Measurements from ENCODE around the gene ZMYM2. TPM values are rescaled to one million over a fixed set of nuclear protein-coding genes. Genes with fewer than 3 reads are reported as not detected.

ZMYM2 gene
- total and polyA plus RNA-seq, 2 donors (not counting 1 experiment from before 2014, with no cell fraction given), result 37.3 to 63.4 TPM

DNA sequence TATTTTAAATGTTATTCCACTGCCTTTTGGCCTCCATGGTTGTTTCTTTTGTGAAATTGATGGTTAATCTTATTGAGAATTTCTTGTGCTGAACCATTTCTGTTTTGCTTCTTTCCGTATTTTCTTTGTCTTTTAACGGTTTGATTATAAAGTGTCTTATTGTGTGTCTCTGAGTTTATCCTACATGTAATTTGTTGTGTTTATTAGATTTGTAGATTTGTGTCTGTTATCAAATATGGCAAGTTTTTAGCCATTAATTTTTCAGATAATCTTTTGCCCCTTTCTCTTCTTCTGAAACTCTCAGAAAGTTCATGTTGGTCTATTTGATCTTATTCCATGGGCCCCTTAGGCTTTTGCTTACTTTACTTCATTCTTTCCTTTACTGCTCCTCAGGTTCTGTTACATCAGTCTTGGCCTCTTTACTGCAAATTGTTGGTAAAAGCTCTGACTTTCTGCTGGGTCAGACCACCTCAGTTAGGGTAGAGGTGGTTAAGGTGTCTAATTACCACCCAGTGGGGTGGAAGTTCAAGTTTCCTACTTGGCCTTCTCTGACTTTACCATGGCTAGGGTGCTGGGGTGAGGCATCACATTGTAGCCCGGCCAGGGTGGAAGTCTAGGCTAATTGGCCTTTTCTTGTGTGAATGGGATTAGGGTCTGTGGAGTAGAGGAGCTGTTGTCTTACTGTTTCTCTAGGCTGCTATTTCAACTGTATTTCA, 58.3 kb downstream of the ZMYM2 start:
- no peak overlapping the region for H3K27ac ChIP-seq (ENCODE audit: insufficient read depth, low read length)
- no peaks in the 10 kb centered on the region for H3K9me3 ChIP-seq (ENCODE audit: control insufficient read depth, insufficient read depth, low read depth, low read length)
- no peak overlapping the region for H3K9ac ChIP-seq (ENCODE audit: insufficient read depth, low read length)
- no peak for TF ChIP-seq EZH2 (IDR thresholded peaks at IDR 0.05; ENCODE audit: low read length, missing control alignments)
- TF ChIP-seq, protein P1, sequence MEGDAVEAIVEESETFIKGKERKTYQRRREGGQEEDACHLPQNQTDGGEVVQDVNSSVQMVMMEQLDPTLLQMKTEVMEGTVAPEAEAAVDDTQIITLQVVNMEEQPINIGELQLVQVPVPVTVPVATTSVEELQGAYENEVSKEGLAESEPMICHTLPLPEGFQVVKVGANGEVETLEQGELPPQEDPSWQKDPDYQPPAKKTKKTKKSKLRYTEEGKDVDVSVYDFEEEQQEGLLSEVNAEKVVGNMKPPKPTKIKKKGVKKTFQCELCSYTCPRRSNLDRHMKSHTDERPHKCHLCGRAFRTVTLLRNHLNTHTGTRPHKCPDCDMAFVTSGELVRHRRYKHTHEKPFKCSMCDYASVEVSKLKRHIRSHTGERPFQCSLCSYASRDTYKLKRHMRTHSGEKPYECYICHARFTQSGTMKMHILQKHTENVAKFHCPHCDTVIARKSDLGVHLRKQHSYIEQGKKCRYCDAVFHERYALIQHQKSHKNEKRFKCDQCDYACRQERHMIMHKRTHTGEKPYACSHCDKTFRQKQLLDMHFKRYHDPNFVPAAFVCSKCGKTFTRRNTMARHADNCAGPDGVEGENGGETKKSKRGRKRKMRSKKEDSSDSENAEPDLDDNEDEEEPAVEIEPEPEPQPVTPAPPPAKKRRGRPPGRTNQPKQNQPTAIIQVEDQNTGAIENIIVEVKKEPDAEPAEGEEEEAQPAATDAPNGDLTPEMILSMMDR (conservative IDR thresholded peaks at IDR 0.05 in 1 of 2, IDR thresholded peaks at IDR 0.05 in 1 of 2; ENCODE audit: low read depth in 1 of 2, low read length in 2 of 2), result no peak
- no peak overlapping the region for H3K4me3 ChIP-seq (replicated peaks in 1 of 4; ENCODE audit: control extremely low read depth in 1 of 4, insufficient read depth in 1 of 4, low read depth in 3 of 4, low read length in 4 of 4)
- no peak overlapping the region for H2AFZ ChIP-seq (ENCODE audit: low read length)
- DNase-seq (ENCODE audit: low read depth in 2 of 2), result no peak
- H3K27me3 ChIP-seq (ENCODE audit: control insufficient read depth, insufficient read depth, low read length), result no peaks in the 10 kb centered on the region
- H4K20me1 ChIP-seq (ENCODE audit: control insufficient read depth, extremely low read depth, insufficient read depth, low read length), result no peaks in the 10 kb centered on the region
- no peaks in the 10 kb centered on the region for H3K36me3 ChIP-seq (ENCODE audit: control insufficient read depth, insufficient read depth, low read length)
- peaks cover 4% of the 10 kb centered on the region for H3K79me2 ChIP-seq (ENCODE audit: control insufficient read depth, insufficient read depth, low read length)
- H3K4me2 ChIP-seq (ENCODE audit: extremely low read depth, insufficient read depth, low read length), result no peak overlapping the region
- no peaks in the 10 kb centered on the region for H3K4me1 ChIP-seq (ENCODE audit: control insufficient read depth, extremely low read depth, insufficient read depth, low read length)

DNA sequence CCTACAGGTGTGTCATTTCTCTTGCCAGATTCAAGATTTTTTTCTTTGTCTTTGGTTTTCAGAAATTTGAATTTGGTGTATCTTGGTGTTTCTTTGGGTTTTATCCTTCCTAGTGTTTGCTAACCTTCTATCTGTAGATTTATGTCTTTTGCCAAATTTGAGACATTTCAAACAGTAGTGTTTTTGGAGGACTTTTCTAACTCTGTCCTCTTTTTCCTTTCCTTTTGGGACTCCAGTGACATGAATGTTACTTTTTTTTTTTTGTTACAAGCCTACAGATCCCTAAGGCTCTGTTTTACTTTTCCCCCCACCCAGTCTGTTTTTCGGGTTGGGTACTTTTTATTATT, 58.8 kb downstream of the ZMYM2 start:
- Histone ChIP-seq H3K4me2 (ENCODE audit: extremely low read depth, insufficient read depth, low read length) (no peak overlapping the region), H3K4me1 (ENCODE audit: control insufficient read depth, extremely low read depth, insufficient read depth, low read length) (no peaks in the 10 kb centered on the region), H2AFZ (ENCODE audit: low read length) (no peak overlapping the region), H3K4me3 (replicated peaks in 1 of 4; ENCODE audit: control extremely low read depth in 1 of 4, insufficient read depth in 1 of 4, low read depth in 3 of 4, low read length in 4 of 4) (no peak overlapping the region), H3K9ac (ENCODE audit: insufficient read depth, low read length) (no peak overlapping the region), H4K20me1 (ENCODE audit: control insufficient read depth, extremely low read depth, insufficient read depth, low read length) (no peaks in the 10 kb centered on the region), H3K79me2 (ENCODE audit: control insufficient read depth, insufficient read depth, low read length) (peaks cover 4% of the 10 kb centered on the region), H3K27ac (ENCODE audit: insufficient read depth, low read length) (no peak overlapping the region), H3K36me3 (ENCODE audit: control insufficient read depth, insufficient read depth, low read length) (no peaks in the 10 kb centered on the region), H3K9me3 (ENCODE audit: control insufficient read depth, insufficient read depth, low read depth, low read length) (no peaks in the 10 kb centered on the region), H3K27me3 (ENCODE audit: control insufficient read depth, insufficient read depth, low read length) (no peaks in the 10 kb centered on the region)
- TF ChIP-seq, protein P1 (conservative IDR thresholded peaks at IDR 0.05 in 1 of 2, IDR thresholded peaks at IDR 0.05 in 1 of 2; ENCODE audit: low read depth in 1 of 2, low read length in 2 of 2), result no peak
- no peak for TF ChIP-seq EZH2 (IDR thresholded peaks at IDR 0.05; ENCODE audit: low read length, missing control alignments)
- no peak for DNase-seq (ENCODE audit: low read depth in 2 of 2)

DNA sequence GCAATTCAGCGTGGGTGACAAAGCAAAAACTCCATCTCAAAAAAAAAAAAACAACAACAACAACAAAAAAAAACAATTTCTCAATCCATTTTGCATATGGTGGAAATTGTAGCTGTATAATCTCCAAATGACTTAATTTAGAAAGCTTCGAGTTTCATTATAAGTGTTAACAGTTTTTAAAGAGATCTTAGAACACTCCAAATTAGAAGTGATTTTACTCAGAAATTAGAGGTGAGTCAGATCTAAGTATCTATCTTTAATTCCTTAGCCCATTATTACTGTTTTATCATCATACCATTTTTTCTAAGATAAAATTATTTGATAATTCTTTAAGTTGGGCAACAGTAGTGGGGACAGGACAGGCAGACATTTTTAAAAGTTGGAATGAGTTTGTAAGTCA, 60.5 kb downstream of the ZMYM2 start:
- Histone ChIP-seq H3K27me3 (ENCODE audit: control insufficient read depth, insufficient read depth, low read length) (no peaks in the 10 kb centered on the region), H3K36me3 (ENCODE audit: control insufficient read depth, insufficient read depth, low read length) (no peaks in the 10 kb centered on the region), H3K4me3 (replicated peaks in 1 of 4; ENCODE audit: control extremely low read depth in 1 of 4, insufficient read depth in 1 of 4, low read depth in 3 of 4, low read length in 4 of 4) (no peak overlapping the region), H4K20me1 (ENCODE audit: control insufficient read depth, extremely low read depth, insufficient read depth, low read length) (no peaks in the 10 kb centered on the region), H3K9me3 (ENCODE audit: control insufficient read depth, insufficient read depth, low read depth, low read length) (no peaks in the 10 kb centered on the region), H3K4me1 (ENCODE audit: control insufficient read depth, extremely low read depth, insufficient read depth, low read length) (no peaks in the 10 kb centered on the region), H2AFZ (ENCODE audit: low read length) (no peak overlapping the region), H3K4me2 (ENCODE audit: extremely low read depth, insufficient read depth, low read length) (no peak overlapping the region), H3K27ac (ENCODE audit: insufficient read depth, low read length) (no peak overlapping the region), H3K9ac (ENCODE audit: insufficient read depth, low read length) (no peak overlapping the region), H3K79me2 (ENCODE audit: control insufficient read depth, insufficient read depth, low read length) (peaks cover 4% of the 10 kb centered on the region)
- DNase-seq (ENCODE audit: low read depth in 2 of 2), result no peak
- TF ChIP-seq EZH2 (IDR thresholded peaks at IDR 0.05; ENCODE audit: low read length, missing control alignments), result no peak
- TF ChIP-seq, protein P1 (conservative IDR thresholded peaks at IDR 0.05 in 1 of 2, IDR thresholded peaks at IDR 0.05 in 1 of 2; ENCODE audit: low read depth in 1 of 2, low read length in 2 of 2), result no peak

Data from fibroblast of lung (primary cell).